CD4-positive, alpha-beta T cell treated with Interleukin-17A for 1 hour (primary cell): Measurements from ENCODE around the gene TGFB1.
"Not testable (repeated sequence)": the region's sequence is repeated elsewhere in the genome, so short reads cannot be mapped to it uniquely, and the experiment has no call there.

Experiments used
- DNase-seq: peaks from one replicate; pipeline ENCODE4 v3.0.0-alpha.2; 2020

Gene TGFB1

GRCh38 chr19:41367848-41368301, 14.2 kb upstream of the TGFB1 start:
- no peak for DNase-seq

GRCh38 chr19:41366089-41366488, 12.4 kb upstream of the TGFB1 start:
- DNase-seq = no peak

GRCh38 chr19:41364524-41365391, 11.0 kb upstream of the TGFB1 start:
- DNase-seq = no peak

GRCh38 chr19:41363753-41364523, 10.2 kb upstream of the TGFB1 start, which contains the start of gene B9D2:
B9D2 (minus strand) TSS chr19:41364149; CDS start chr19:41363519, 630 bp downstream.
- peak; percentile 99 for DNase-seq

DNA sequence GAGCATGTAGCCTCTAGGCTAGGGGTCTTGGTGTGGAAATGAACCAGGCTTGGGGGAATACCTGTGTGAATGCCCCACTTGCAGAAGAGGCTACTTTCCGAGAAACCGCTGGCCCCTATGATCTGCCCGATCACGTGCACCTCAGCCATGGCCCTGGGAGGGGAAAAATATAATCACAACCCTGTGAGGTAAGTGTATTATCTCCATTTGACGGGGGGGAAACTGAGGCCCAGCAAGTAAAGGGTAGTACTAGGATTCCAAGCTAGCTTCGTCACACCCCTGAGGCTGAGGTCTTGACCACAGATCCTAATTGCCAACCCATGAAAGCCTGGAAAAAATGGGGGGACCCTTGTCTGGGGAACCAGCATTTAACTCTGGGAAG, 9.6 kb upstream of the TGFB1 start:
- DNase-seq = no peak

- no peak for DNase-seq
Observed at GRCh38 chr19:41362143-41362847, 8.6 kb upstream of the TGFB1 start.

- no peak for DNase-seq
Observed at GRCh38 chr19:41359741-41360140, 6.0 kb upstream of the TGFB1 start.

GRCh38 chr19:41357746-41358145, 4.0 kb upstream of the TGFB1 start:
- no peak for DNase-seq

DNA sequence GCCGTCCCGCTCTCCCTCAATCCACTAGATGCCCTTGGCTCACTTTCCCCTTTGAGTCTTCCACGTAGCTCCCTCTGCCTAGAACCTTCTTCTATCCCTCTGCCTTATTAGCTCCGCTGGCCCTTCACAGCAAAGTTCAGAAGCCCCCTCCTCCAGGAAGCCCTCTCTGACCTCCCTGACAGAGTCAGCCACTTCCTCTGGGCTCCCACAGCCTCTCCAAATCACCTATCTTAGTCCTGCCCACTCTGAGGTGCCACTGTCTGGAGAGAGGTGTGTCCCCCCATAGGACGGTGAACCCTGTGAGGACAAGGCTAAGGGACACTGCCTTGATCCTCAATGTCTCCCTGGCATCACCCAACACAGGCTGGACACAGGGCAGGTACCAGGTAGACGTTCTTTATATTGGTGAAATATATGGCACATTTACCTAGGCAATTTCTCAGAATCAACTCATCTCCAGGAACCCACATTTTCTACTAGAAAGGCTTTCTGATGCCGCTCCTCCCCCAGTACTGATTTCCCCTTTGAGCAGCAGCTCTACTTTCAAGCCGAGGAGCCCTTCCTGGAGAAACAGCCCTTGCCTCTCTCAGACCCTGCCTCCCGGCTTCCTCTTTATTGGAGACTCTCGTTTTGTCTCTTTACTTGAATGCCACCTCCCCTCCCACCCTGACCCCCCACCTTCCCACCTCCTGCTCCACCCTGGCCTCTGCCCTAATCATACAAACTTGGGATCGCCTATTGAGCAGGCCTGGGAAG, 3.4 kb upstream of the TGFB1 start:
- DNase-seq = no peak

DNA sequence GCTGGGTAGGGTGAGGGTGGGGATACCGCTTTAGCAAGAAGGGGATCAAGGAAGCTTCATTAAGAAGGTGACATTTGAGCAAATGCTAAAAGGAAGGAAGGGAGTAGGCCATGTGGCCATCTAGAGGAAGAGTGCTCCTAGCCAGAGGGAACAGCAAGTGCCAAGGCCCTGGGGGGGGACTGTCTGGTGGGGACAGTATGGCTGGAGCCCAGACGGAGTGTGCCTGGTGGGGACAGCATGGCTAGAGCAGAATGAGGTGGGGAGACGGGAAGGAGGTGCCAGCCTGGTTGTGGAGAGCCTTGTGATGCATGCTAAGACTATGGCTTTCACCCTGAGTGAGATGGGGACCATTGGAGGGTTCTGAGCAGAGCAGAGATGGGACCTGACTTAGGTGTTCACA, 2.1 kb upstream of the TGFB1 start:
- DNase-seq = no peak

- DNase-seq = no peak
Observed at GRCh38 chr19:41355035-41355434, 1.3 kb upstream of the TGFB1 start.

GRCh38 chr19:41354343-41354953, 726 bp upstream of the TGFB1 start:
- no peak for DNase-seq

GRCh38 chr19:41352609-41353465, 885 bp downstream of the TGFB1 start:
- peak; percentile 81 for DNase-seq

- DNase-seq = no peak
Observed at GRCh38 chr19:41352279-41352608, 1.5 kb downstream of the TGFB1 start.

DNA sequence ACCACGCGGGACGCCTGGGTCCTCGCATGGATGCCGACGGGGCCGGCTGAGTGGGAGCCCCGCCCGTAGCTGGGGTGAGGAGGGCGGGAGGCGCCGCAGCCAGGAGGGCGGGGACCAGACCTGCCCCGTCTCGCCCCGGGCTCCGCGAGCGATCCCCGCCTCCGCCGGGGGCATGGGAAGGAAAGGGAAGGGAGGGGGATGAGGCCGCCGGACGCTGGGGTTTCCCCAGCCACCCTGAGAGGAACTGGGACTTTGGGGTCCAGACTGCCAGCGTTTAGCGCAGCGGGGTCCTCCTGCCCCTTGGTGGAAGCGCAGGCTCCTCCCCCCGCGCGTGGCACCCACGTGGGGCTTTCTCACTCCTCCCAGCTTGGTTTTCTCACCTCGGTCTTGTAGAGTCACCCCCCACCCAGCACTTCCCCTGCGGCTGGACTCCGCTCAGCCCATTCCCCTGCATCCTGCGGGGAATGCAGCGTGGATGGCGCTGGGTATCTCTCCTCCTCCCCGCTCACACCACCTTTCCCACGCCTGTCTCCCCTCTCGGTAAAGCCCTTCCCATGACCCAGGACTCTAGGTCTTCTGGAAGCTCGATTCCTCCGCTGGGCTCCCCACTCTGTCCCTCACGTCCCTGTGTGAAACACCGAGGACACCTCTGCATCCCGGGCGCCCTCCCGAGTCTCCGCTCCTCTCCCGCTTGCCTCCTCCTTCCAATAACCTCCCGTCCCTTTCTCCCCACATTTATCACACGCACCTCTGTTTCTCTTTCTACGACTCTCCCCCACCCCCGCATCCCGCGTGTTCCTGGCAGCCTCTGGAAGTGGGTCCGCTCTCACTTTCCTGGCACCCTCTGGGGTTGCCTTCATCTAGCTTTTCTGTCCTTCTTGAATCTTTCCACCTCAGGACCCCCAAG, 2.1 kb downstream of the TGFB1 start:
- DNase-seq = peak; percentile 90

DNA sequence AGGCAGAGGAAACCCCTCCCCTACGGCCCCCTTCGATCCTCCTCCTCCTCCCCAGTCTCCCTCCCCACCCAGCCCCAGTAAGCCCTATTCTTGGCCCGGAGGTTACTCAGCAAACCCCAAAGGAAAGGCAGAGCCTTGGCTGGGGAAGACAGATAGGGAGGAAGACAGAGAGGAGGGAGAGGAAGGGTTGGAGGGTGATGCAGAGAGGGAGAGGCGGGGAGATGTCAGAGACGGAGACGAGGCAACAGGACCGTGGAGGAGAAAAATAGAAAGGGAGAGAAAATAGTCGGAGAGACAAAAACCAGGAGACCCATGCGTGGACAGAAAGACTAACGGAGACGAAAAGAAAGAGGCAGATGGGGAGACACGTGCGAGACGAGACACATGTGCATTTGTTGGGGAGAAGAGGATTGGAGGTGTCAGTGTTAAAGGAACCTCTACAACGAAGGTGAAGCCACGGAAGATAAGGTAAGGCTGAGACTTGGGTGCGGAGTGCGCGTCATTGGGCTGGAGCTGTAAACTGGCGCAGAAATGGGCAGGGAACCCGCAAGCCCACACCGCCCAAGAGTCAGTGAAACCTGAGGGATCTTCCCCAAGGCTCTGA, 2.9 kb downstream of the TGFB1 start:
- no peak for DNase-seq

DNA sequence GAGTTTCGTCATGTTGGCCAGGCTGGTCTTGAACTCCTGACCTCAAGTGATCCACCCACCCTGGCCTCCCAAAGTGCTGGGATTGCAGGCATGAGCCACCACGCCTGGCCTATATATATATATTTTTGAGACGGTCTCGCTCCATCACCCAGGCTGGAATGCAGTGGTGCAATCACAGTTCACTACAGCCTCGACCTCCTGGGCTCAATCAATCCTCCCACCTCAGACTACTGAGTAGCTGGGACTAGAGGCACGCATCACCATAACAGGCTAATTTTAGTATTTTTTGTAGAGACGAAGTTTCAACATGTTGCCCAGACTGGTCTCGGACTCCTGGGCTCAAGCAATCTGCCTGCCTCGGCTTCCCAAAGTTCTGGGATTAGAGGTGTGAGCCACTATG, 6.8 kb downstream of the TGFB1 start:
- DNase-seq = not testable (repeated sequence)

GRCh38 chr19:41344162-41344561, 9.6 kb downstream of the TGFB1 start:
- DNase-seq = no peak

GRCh38 chr19:41341669-41342490, 11.8 kb downstream of the TGFB1 start:
- peak; percentile 49 for DNase-seq
